ENCODE measurements around the gene CBX4. TPM values are rescaled to one million over a fixed set of nuclear protein-coding genes. Genes with fewer than 3 reads are reported as not detected.
A peak's percentile ranks its signal among the peaks of the same experiment; 100 is the strongest.

The CBX4 gene
- total RNA-seq, 1 experiment from 2014 or later, result 6.2 TPM

DNA sequence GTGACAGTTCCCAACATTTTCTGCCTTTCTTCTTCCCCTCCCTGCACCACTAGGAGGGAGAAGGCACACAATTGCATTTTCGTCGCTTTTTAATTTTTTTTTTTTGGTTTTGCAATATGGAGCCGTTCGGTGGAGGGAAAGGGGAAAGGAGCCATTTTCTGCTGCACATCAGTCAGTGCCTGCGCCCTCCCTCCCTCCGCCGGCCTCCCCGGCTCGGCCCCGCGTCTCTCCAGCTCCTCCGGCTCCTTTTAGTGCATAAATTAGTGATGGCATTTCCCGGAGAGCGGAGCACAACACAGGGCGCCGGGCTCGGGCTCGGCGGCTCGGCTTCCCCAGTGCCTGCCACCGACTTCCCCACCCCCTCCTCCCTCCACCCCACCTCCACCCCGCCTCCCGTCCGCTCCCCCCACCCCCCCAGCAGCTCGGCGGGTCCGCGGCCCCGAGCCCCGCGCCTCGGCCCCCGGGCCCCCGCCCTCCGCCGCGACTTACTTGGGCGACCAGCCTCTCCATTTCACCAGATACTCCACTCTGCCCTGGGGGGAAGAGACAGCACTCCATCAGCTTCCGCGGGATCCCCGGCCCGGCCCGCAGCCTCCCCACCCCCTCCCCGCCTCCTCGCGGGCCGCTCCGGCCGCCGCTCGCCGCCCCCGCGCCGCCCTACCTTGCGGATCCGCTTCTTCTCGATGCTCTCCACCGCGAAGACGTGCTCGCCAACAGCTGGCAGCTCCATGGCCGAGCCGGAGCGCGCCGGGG lies 542 bp downstream of the CBX4 start:
- no peaks in the 10 kb centered on the region; the same call in 1 of the 2 replicates for H3K4me1 ChIP-seq (ENCODE audit: insufficient read depth, low read length)
- H3K36me3 Mint-ChIP-seq (ENCODE audit: insufficient read depth in 1 of 3, low read depth in 3 of 3), result no peaks in the 10 kb centered on the region; a peak in 1 of 7 replicates
- peaks cover 90% of the 10 kb centered on the region for H3K27me3 Mint-ChIP-seq (ENCODE audit: low read depth)
- H4K8ac ChIP-seq (replicated peaks; ENCODE audit: insufficient read length, low read depth, low read length), result no peak overlapping the region
- H2BK20ac ChIP-seq (ENCODE audit: low read depth, low read length, poor library complexity, severe bottlenecking), result no peak overlapping the region
- H4K91ac ChIP-seq (ENCODE audit: insufficient read length, low read depth, low read length), result no peak overlapping the region
- no CpG with 5 or more reads among the region's 67 CpGs for WGBS (ENCODE audit: extremely low coverage, insufficient read length, low lambda C conversion rate)
- no peak overlapping the region for H3K14ac ChIP-seq (ENCODE audit: insufficient read depth, low read length)
- H3K4me2 ChIP-seq (ENCODE audit: insufficient read depth, insufficient read length, low read length), result peak overlapping the region; percentile 86
- no peak overlapping the region for H2BK5ac ChIP-seq (ENCODE audit: insufficient read length, low read length)
- H3K27me3 ChIP-seq (ENCODE audit: insufficient read depth, low read length), result peaks cover 67% of the 10 kb centered on the region
- H3K23me2 ChIP-seq (ENCODE audit: insufficient read length, low read depth, low read length, poor library complexity, severe bottlenecking), result peaks cover 43% of the 10 kb centered on the region
- no peak overlapping the region for H3K18ac ChIP-seq (ENCODE audit: insufficient read length, low read depth, low read length)
- peak; percentile 87 for DNase-seq
- H3K4me1 Mint-ChIP-seq, result peaks cover 29 to 47% of the 10 kb centered on the region in 2 experiments
- no peak overlapping the region for H4K5ac ChIP-seq (ENCODE audit: insufficient read length, low read depth, low read length)
- no peaks in the 10 kb centered on the region for H3K9me3 ChIP-seq (ENCODE audit: control insufficient read depth, low read depth, low read length)
- TF ChIP-seq CTCF (conservative IDR thresholded peaks at IDR 0.05), result no peak
- peak overlapping the region; percentile 66 to 85 for H3K4me3 Mint-ChIP-seq
- no peak overlapping the region for H3K27ac Mint-ChIP-seq
- no peak overlapping the region for H3K9ac ChIP-seq (ENCODE audit: extremely low read depth, insufficient read length, low read length)
- no peak overlapping the region for H3K56ac ChIP-seq (ENCODE audit: insufficient read length, low read depth, low read length)
- no peak overlapping the region for H2AK5ac ChIP-seq (ENCODE audit: insufficient read length, low read length)
- no peaks in the 10 kb centered on the region for H3K79me2 ChIP-seq (ENCODE audit: insufficient read depth, low read length)
- H4K20me1 ChIP-seq (ENCODE audit: control insufficient read depth, insufficient read depth, insufficient read length), result no peaks in the 10 kb centered on the region
- H3K9me3 Mint-ChIP-seq, result peaks cover 2 to 5% of the 10 kb centered on the region in 2 experiments; a peak in 2 of 5 replicates
- no peak overlapping the region for H2BK120ac ChIP-seq (ENCODE audit: low read depth, low read length, poor library complexity, severe bottlenecking)
- no peak overlapping the region for H3K4ac ChIP-seq (ENCODE audit: low read depth, low read length)
- H2AFZ ChIP-seq (ENCODE audit: low read length), result no peak overlapping the region
- no peaks in the 10 kb centered on the region for H3K79me1 ChIP-seq (ENCODE audit: insufficient read depth, low read depth, low read length, poor library complexity, severe bottlenecking)
- no peak overlapping the region for H2BK12ac ChIP-seq (ENCODE audit: insufficient read length, low read depth, low read length)
- no peak overlapping the region for H2BK15ac ChIP-seq (ENCODE audit: low read depth, low read length)
- H3T11ph ChIP-seq (ENCODE audit: low read length), result no peak overlapping the region
- no peak overlapping the region for H3K23ac ChIP-seq (ENCODE audit: insufficient read length, low read depth, low read length)
- no peak overlapping the region for H3K27ac ChIP-seq (ENCODE audit: insufficient read length, low read depth, low read length)

Data from H9 (cell line).